Ecto neural progenitor cell (in vitro differentiated cells): Measurements from ENCODE around the gene CCDC6.
A peak's percentile ranks its signal among the peaks of the same experiment; 100 is the strongest.
"Not testable (repeated sequence)": the region's sequence is repeated elsewhere in the genome, so short reads cannot be mapped to it uniquely, and the experiment has no call there.

ENCODE experiments used
- DNase-seq: peaks from one replicate; pipeline ENCODE4 v3.0.0-alpha.2; 2018; ENCODE audit warnings: low spot score

CCDC6 gene

GRCh38 chr10:59905731-59906416 is 482 bp downstream of the CCDC6 start:
- DNase-seq = peak; percentile 60

DNA sequence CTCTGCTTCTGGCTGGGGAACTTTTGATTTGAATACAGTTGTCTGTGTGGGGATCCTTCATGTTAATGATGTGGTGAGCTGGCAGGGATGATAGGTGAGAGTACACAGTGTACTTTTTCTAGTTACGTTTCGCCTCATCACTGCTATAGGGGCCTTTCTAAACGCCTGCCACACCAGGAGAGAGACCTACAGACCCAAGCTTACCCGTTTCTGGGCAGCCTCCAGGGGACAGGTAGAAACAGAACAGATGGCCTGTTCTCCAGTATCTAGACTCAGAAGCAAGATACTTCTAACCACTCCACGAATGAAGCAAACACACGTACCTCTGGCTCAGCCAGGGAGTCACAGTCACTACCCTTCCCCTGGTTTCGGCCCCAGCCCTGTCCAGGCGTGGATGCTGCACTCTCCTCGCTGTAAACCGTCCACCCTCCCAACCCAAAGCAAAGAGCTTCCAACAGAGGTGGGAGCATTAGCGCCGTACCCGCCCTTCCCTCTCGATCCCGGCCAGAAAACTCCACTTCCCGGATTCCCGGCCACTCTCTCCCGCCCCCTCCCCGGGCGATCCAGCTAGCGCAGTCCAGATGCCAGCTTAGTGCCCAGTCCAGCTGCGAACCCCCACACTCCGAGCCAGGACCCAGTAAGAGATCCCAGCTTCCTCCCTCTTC is 1.2 kb downstream of the CCDC6 start:
- peak; percentile 66 for DNase-seq

DNA sequence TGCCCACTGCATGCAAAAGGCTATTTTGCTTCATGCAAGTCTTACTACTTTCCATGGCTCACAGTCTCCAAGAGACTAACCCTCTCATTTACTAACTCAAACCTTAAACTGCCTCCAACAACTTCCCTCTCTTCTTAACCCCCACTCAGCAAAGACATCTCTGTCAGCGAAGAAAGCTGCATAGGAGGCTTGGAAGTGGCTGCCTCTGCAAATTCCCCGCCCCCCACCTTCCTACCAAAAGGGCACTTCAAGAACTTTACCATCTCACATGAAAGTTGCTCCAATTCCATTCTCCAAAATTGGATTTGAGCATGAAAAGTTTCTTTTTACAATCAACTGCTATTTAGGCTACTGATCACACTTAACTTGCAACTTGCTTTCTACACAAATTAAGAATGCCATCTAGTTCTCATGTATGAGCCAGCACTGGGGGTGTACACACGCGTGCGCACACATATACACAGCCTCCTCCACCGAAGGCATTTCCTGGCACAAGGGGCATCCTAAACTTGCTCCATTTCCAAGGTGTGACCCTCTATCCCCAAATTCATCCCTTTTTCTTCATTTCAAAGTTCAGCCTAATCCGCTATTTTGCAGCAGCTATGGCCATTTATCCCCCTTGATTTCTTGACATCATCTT is 1.8 kb downstream of the CCDC6 start:
- no peak for DNase-seq

GRCh38 chr10:59903871-59904270 is 2.5 kb downstream of the CCDC6 start:
- DNase-seq = no peak

GRCh38 chr10:59902016-59902415 is 4.3 kb downstream of the CCDC6 start:
- no peak for DNase-seq

DNA sequence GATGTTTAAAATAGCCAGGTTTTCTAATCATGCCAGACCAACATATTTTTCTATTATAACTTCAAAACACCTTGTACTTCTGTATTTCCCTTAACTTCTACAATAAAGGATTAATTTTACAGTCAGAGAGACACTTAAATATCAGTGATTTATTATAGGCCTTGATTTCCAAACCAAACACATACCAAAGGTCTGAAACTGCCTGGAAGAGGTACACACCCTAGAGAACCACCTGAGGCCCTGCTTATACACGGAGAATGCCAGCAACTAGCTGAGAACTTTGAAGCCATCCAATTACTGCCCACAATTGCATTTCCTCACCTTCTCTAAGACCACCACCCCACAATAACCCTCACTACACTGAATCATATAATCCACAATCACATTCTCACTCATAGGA is 4.9 kb downstream of the CCDC6 start:
- DNase-seq = no peak

DNA sequence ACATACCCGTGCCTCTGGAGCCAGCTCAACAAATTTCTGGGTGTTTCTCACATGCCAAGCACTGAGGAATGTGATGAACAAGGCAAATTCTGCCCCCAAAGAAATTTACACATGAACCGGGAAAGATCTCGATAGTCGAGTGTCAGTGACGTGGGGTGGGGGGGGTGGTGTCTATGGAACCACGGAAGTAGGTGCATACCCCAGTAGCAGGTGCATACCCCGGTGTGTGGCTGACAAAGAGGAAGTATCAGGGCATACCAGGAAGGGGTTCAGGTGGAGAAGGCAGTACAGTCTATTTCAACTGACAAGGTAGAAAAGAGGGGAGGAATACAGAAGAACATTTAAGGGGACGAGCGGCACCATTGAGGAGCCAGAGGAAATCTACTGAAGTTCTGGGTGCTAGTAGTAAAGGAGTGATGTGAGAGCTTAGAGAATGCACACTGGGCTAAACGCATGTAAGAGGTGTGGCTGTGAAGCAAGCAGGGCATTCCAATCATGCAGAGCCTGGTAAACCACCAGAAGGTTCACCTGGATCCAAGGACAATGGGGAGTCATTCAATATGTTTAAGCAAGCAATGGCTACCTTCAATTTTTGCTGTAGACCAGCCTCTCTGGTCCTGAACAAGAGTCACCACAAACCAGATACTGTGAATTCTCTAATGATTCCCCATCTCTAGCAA is 6.2 kb downstream of the CCDC6 start:
- no peak for DNase-seq

DNA sequence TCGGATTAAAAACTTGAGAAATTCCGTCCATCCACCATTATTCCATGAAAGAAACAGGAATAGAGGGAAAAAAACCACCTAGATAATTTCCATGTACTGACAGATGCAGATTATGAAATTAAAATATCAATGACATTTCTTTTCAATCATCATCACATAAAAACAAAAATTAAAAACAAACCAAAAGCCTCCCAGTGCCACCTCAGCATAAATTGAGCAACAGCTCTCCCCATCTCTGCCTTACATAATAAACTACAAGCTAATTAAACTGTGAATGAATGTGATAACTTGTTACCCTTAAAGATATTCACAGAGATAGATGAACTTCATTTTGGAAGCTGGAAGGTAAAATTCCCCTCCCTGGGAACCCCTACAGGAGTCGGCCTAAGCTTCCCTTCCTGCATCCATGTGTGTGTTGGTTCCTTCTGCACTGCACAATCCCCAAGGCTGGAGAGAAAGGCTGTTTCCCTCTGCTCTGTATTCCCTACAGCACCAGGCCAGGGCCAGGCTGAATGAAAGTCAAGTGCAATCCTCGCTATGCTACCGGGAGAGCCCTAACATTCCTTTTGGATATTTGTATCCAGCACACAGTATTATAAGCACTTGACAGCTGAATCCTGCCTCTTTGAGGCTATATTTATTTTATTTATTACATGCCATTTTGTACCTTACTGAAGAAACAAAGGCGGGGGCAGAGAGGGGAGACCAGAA is 8.1 kb downstream of the CCDC6 start:
- DNase-seq = no peak

DNA sequence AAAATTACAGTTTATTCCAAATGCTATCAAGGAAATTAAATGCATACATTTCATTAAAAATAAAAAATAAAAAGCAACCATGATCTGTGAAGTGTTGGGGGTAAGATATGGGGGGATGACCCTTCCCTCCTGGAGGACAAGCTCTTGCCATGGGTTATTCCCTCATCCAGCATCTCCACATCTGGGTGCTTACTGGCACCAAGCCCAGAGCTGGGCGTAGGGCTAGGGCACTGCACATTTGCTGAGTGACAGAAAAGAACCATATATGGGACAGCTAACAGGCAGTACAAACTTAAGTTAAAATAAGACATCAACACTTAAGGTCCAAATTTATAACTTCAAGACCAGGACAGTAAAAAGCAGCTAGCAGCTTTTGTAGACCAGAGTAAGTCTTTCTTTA is 10.2 kb downstream of the CCDC6 start:
- DNase-seq = no peak

GRCh38 chr10:59895629-59896116 is 10.7 kb downstream of the CCDC6 start:
- DNase-seq = no peak

DNA sequence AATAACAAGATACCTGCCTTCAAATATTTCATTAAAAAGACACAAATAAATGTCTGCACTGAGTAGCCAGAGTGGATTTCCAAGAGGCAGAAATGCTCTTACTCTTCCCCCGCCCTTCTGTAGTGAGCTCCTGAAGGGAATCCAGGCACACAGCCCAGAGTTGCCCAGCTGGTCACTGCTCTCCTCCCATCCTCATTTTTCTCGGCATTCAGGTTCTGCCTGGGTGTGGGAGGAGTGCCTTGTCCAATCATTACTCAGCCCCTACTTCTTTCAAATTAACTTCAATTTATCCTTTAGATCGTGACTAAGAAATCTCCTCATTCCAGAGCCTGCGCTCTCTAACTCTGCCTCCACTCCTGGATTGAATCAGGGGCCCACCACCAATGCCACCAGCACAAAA is 12.2 kb downstream of the CCDC6 start:
- no peak for DNase-seq

GRCh38 chr10:59892697-59893096 is 13.7 kb downstream of the CCDC6 start:
- no peak for DNase-seq

DNA sequence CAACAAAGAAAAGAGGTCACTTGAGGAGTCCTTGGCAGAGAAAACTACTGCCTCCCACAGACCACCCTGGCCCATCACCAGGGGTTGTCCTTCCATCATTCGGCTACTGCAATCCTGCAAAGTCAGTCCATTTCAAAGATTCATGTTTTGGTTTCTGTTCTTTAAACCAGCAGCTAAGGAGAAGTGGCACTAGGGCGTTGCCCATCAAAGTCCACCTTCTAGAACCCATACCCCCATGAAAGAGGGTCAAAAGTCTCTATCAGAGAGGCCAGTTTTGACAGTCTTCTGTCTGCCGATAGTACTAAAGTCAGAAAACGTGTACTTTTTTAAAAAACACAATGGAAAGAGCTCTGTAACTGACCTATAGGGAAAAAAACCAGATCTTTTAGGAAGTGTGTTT is 14.4 kb downstream of the CCDC6 start:
- no peak for DNase-seq

GRCh38 chr10:59891349-59891748 is 15.0 kb downstream of the CCDC6 start:
- no peak for DNase-seq

GRCh38 chr10:59888781-59889435 is 17.4 kb downstream of the CCDC6 start:
- DNase-seq = no peak

DNA sequence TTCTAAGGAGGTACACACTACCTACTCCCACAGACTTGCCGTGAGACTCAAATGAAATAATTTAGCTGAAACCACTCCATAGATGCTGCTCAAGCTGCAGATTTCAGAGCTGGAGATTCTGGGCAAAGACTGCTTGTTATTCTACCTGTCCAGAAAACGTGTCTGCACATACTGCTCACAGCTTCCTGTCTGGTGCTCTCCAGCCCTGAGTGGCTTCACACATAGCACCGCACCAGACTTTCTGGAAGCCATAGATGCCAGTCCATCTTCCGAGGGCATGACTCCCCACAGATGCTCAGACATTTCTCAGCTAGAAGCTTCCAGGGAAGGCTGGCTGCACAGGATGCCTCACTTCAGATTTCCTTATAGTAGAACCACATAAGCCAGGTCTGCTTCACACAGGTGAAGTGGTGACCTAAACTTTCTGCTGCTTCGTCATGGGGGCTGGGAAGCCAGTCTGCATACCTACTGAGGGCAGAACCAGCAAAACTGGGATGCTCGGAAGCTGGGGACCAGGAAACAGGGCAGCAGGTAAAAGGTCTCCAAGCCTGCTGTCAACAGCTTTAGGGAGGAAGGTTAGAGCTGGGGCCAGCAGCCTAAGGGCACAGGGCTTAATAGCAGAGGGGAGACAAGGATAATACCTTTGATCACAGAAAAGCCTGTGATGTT is 18.2 kb downstream of the CCDC6 start:
- no peak for DNase-seq

- no peak for DNase-seq
Measured at GRCh38 chr10:59887006-59887405, 19.4 kb downstream of the CCDC6 start.

DNA sequence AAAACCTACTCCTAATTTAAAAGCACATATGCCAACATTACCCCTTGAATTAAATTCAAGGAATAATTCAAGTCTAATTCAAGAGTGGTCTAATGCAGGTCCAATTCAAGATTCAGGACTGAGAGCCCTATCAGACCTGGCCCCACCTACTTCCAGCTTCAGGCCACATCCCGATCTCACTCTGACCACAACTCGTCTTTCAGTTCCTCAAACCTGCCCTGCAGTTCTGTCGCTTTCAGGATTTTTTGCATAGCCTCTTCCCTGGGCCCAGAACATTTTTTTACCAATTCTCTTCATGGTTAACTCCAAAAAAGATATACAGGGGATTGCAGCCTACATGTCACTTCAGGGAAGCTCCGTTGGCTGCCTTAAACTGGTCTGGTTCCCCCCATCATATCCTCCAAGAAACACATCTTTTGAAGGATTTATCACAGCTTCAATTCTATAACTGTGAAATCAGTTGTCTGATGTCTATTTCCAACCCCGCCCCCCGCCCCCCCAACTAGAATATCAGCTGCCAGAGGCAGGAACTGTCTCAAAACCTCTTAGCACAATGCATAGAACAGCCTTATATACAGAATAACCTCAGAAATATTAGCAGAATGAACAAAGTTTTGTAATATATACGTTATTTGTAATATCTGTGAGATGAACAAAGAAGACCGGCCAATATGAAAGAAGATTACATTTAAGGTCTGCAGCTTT is 20.8 kb downstream of the CCDC6 start:
- no peak for DNase-seq

DNA sequence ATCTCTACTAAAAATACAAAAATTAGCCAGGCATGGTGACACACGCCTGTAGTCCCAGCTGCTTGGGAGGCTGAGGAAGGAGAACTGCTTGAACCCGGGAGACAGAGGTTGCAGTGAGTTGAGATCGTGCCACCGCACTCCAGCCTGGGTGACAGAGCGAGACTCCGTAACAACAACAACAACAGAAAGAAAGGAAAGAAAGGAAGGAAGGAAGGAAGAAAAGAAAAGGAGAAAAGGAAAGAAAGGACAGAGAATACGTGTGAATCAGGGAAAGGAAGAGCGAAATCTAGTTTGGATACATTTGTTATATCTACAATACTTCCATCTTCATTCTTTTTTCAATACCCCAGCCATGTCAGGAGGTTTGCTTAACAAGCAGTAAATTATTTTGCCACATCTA is 21.5 kb downstream of the CCDC6 start:
- not testable (repeated sequence) for DNase-seq

- DNase-seq = no peak
Measured at GRCh38 chr10:59881640-59882039, 24.7 kb downstream of the CCDC6 start.
